ENCODE results near the gene STARD9. TPM values are rescaled to one million over a fixed set of nuclear protein-coding genes. Genes with fewer than 3 reads are reported as not detected.

STARD9 gene
- total and polyA plus RNA-seq, 10 of the 15 experiments (the other 5 are each of a cell fraction or from before 2014, with no cell fraction given): 0.58 to 11.5 (median 6.1) TPM

DNA sequence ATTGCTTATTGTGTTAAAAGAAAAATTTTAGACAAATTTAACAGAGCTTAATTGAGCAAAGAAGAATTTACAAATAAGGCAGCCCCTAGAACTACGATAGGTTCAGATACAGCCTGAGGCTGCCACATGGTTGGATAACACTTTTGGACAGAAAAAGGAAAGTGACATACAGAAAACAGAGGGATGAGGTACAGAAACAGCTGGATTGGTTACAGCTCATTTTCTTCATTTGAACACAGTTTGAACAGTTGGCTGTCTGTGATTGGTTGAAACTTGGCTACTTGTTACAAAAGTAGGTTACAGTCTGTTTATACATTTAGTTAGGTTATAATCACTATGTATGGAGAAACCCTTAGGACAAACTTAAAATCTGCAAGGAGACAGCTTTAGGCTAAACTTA is 46.0 kb downstream of the STARD9 start:
- WGBS (ENCODE audit: insufficient coverage, insufficient replicate concordance, low lambda C conversion rate, missing lambda C conversion rate): 100% methylated on average over 1 of the region's 1 CpG

More for the DNA sequence above, 46.0 kb downstream of the STARD9 start:
- H3K79me2 ChIP-seq (ENCODE audit: control insufficient read depth, insufficient read depth, low read length): no peaks in the 10 kb centered on the region
- H3K4me3 ChIP-seq: no peak overlapping the region
- BruUV-seq (replicated peaks): no TSS peak
- H3K9me3 ChIP-seq (replicated peaks; ENCODE audit: control insufficient read depth, insufficient read depth, low read length): no peaks in the 10 kb centered on the region
- TF ChIP-seq FOXK2 (IDR thresholded peaks at IDR 0.05) (no peak), ZNF24 (IDR thresholded peaks at IDR 0.05) (no peak), E2F8 (IDR thresholded peaks at IDR 0.05; ENCODE audit: low read depth, partially characterized antibody) (no peak), SIX5 (IDR thresholded peaks at IDR 0.05; ENCODE audit: low read depth, low read length, severe bottlenecking) (no peak), GATAD2B (conservative IDR thresholded peaks at IDR 0.05; ENCODE audit: low read depth) (no peak), TARDBP (IDR thresholded peaks at IDR 0.05; ENCODE audit: borderline replicate concordance) (no peak), PRDM15 (CRISPR knock-in tag; IDR thresholded peaks at IDR 0.05) (no peak), ESRRA (IDR thresholded peaks at IDR 0.05; ENCODE audit: low read length) (no peak), SMAD1 (IDR thresholded peaks at IDR 0.05; ENCODE audit: low read depth, partially characterized antibody) (no peak), CREB1 (IDR thresholded peaks at IDR 0.05; ENCODE audit: low read depth) (no peak), CBX3 (IDR thresholded peaks at IDR 0.05; ENCODE audit: borderline replicate concordance, low read depth) (no peak), RFX5 (IDR thresholded peaks at IDR 0.05; ENCODE audit: low read depth, low read length) (no peak), SPI1 (IDR thresholded peaks at IDR 0.05; ENCODE audit: borderline replicate concordance, insufficient read depth, low read depth, low read length) (no peak), TCF3 (IDR thresholded peaks at IDR 0.05; ENCODE audit: borderline replicate concordance, insufficient read depth, low read depth, low read length) (no peak), SMARCA5 (IDR thresholded peaks at IDR 0.05) (no peak), HDGF (IDR thresholded peaks at IDR 0.05) (no peak)
- H2AFZ ChIP-seq (ENCODE audit: control insufficient read depth, low read depth, low read length): no peak overlapping the region
- H3K27me3 ChIP-seq (replicated peaks in 1 of 2; ENCODE audit: control insufficient read depth in 2 of 2, insufficient read depth in 2 of 2, low read length in 1 of 2): no peaks in the 10 kb centered on the region
- RAD21 ChIA-PET (ENCODE audit: unreplicated experiment): interaction anchor here (1.3 kb wide), 1 partner anchor 117 kb away, joined by 4 read pairs; no protein-coding TSS in a partner anchor
- intact Hi-C loops (cut with micrococcal nuclease; ENCODE audit: unreplicated experiment): no loop called here
- H3K36me3 ChIP-seq (ENCODE audit: control insufficient read depth in 2 of 2, insufficient read depth in 2 of 2, low read length in 1 of 2): no peaks in the 10 kb centered on the region; a peak in 1 of 4 replicates
- in situ Hi-C loops (cut with MboI): no loop called here
- CTCF ChIA-PET: interaction anchor here (1.0 to 1.5 kb wide), 3 partner anchors 9 to 25 kb away, joined by 3 to 7 read pairs (median 3); no protein-coding TSS in a partner anchor
- H4K20me1 ChIP-seq (ENCODE audit: control insufficient read depth, insufficient read depth): no peaks in the 10 kb centered on the region
- SMC1A ChIA-PET (ENCODE audit: uncharacterized antibody, unreplicated experiment): interaction anchor here (0.5 to 1.5 kb wide), 8 partner anchors 8 to 31 kb away, joined by 3 to 6 read pairs (median 3); no protein-coding TSS in a partner anchor
- no peak for FAIRE-seq
- POLR2A ChIA-PET: no interaction called here
- H3K9ac ChIP-seq (ENCODE audit: control insufficient read depth, insufficient read depth, low read length): no peak overlapping the region
- H3K27ac ChIP-seq (ENCODE audit: control insufficient read depth, insufficient read depth): no peak overlapping the region
- no peak overlapping the region for H3K4me2 ChIP-seq (ENCODE audit: control insufficient read depth, insufficient read depth)
- DNase-seq (ENCODE audit: low read depth, low spot score): no peak
- H3K4me1 ChIP-seq (ENCODE audit: control insufficient read depth, insufficient read depth, low read length): peaks cover 8% of the 10 kb centered on the region
- no peak for ATAC-seq

Data from GM12878 (cell line).